HG03064 (cell line): ENCODE data around the gene ENTHD1.

Source experiments
- ATAC-seq: cut with Tn5 transposase; IDR thresholded peaks from one replicate; pipeline ENCODE4 v1.9.1; 2021; ENCODE audit warnings: low read depth; ENCODE audit not compliant: unreplicated experiment

Gene ENTHD1

GRCh38 chr22:39718921-39719475 is 174.6 kb downstream of the ENTHD1 start:
- ATAC-seq = no peak

- ATAC-seq = no peak
These were observed 175.4 kb downstream of the ENTHD1 start for GRCh38 chr22:39718206-39718605.

- ATAC-seq = no peak
These were observed 176.5 kb downstream of the ENTHD1 start for GRCh38 chr22:39717099-39717498.

- ATAC-seq = no peak
These were observed 177.0 kb downstream of the ENTHD1 start for GRCh38 chr22:39716534-39716933.

- ATAC-seq = no peak
These were observed 177.6 kb downstream of the ENTHD1 start for GRCh38 chr22:39715778-39716495.

GRCh38 chr22:39714321-39714720 is 179.2 kb downstream of the ENTHD1 start:
- no peak for ATAC-seq

- no peak for ATAC-seq
These were observed 179.7 kb downstream of the ENTHD1 start for GRCh38 chr22:39713799-39714290.

- no peak for ATAC-seq
These were observed 180.6 kb downstream of the ENTHD1 start for GRCh38 chr22:39712751-39713525.

GRCh38 chr22:39712081-39712480 is 181.5 kb downstream of the ENTHD1 start:
- ATAC-seq = no peak

GRCh38 chr22:39710380-39711150 is 183.0 kb downstream of the ENTHD1 start:
- no peak for ATAC-seq

- no peak for ATAC-seq
These were observed 185.7 kb downstream of the ENTHD1 start for GRCh38 chr22:39707816-39708215.

- ATAC-seq = no peak
These were observed 186.2 kb downstream of the ENTHD1 start for GRCh38 chr22:39707351-39707750.

- ATAC-seq = no peak
These were observed 187.0 kb downstream of the ENTHD1 start for GRCh38 chr22:39706376-39707140.

- ATAC-seq = no peak
These were observed 188.2 kb downstream of the ENTHD1 start for GRCh38 chr22:39705386-39705785.

GRCh38 chr22:39703928-39704639 is 189.5 kb downstream of the ENTHD1 start:
- ATAC-seq = no peak

GRCh38 chr22:39703091-39703490 is 190.5 kb downstream of the ENTHD1 start:
- no peak for ATAC-seq

GRCh38 chr22:39700565-39700964 is 193.0 kb downstream of the ENTHD1 start:
- ATAC-seq = no peak

- ATAC-seq = no peak
These were observed 193.8 kb downstream of the ENTHD1 start for GRCh38 chr22:39699631-39700360.
